ENCODE measurements around the gene SLC37A3. TPM values are rescaled to one million over a fixed set of nuclear protein-coding genes. Genes with fewer than 3 reads are reported as not detected.

The SLC37A3 gene
- total RNA-seq, 1 donor from 2014 or later, result 8.0 TPM

DNA sequence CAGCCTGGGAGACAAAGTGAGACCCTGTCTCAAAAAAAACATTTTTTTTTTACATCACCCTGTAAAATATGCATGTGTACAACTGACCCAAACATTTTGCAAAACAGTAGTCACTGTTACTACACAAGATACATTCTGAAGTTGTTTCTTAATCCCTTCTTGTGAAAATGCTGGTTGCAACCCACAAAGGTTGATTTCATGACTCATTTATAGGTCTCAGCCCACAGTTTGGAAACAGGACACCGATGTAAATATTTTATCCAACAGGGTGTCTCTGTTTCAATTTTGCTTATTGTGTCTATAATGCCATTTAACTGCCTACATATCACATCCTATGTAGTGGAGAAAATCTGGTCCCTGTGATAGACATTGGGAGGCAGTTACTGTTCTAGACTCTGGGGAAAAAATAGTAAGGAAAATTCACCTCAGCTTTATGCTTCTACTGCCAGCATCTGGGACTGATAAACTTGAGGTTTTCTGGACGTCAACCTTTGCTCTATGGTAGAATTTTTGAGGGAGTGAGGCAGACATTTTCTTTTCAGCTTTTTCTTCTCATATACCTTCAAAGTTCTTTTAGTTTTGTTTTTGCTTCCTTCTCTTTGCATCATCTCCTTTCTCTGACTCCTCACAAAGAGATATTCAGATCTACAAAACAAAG, 4.0 kb upstream of the SLC37A3 start:
- DNase-seq (ENCODE audit: low spot score) (no peak), ATAC-seq (no peak)

DNA sequence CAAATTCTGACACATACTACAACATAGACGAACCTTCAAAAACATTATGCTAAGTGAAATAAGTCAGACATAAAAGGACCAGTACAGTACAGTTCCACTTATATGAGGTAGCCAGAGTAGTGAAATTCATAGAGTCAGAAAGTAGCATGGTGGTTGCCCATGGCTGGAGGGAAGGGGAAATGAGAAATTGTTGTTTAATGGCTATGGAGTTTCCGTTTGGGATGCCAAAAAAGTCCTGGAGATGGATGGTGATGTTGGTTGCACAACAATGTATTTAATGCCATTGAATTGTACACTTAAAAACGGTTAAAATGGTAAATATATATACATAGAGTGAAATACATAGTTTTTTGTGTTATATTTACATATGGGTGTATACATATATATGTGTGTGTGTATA, 2.1 kb upstream of the SLC37A3 start:
- ATAC-seq (no peak), DNase-seq (ENCODE audit: low spot score) (no peak)

DNA sequence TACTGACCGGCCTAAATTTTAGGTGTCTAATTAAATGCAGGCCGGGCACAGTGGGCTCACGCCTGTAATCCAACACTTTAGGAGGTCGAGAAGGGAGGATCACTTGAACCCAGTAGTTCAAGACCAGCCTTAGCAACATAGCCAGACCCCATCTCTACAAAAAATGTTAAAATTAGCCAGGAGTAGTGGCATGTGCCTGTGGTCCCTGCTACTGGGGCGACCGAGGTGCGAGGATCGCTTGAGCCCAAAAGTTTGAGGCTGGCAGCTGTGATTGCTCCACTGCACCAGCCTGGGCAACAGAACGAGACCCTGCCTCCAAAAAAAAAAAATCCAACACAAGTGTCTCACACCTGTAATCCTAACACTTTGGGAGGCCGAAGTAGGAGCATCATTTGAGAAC, 491 bp upstream of the SLC37A3 start:
- no peak for DNase-seq (ENCODE audit: low spot score)
- ATAC-seq, result no peak

DNA sequence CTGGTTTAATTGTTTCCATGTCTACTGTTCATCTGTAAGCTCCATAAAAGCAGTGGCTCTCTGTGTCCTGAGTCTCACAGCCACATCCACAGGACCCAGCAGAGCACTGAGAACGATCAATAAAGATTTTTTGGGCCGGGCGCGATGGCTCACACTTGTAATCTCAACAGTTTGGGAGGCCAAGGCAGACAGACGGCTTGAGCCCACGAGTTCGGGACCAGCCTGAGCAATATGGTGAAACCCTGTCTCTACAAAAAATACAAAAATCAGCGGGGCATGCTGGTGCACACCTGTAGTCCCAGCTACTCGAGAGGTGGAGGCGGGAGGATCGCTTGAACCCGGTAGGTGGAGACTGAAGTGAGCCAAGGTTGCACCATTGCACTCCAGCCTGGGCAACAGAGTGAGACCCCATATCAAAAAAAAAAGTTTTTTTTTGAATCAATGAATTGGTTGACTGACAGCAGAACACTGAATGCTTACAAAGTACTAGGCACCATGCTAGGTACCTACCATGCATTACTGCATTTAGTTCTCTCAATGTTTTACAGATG, 4.5 kb downstream of the SLC37A3 start:
- DNase-seq (ENCODE audit: low spot score) (no peak), ATAC-seq (no peak)

DNA sequence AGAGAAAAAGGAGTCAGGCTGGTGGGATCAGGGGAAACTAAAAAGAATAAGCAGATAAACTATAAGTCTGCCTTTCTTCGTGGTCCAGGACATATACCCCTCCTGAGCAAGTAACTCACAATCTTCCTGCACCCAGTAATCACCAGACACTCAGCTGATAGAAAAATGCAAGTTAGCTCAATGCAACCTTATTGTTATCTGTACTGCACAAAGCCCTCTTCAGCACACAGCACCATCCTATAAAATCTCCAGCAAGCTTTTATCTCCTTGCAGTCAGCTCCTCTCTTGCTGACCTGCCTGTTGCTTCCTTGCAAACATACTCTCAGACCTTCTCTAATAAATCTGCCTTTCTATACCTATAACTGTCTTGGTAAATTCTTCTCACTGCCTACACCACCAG, 6.7 kb downstream of the SLC37A3 start:
- ATAC-seq (no peak), DNase-seq (ENCODE audit: low spot score) (no peak)

DNA sequence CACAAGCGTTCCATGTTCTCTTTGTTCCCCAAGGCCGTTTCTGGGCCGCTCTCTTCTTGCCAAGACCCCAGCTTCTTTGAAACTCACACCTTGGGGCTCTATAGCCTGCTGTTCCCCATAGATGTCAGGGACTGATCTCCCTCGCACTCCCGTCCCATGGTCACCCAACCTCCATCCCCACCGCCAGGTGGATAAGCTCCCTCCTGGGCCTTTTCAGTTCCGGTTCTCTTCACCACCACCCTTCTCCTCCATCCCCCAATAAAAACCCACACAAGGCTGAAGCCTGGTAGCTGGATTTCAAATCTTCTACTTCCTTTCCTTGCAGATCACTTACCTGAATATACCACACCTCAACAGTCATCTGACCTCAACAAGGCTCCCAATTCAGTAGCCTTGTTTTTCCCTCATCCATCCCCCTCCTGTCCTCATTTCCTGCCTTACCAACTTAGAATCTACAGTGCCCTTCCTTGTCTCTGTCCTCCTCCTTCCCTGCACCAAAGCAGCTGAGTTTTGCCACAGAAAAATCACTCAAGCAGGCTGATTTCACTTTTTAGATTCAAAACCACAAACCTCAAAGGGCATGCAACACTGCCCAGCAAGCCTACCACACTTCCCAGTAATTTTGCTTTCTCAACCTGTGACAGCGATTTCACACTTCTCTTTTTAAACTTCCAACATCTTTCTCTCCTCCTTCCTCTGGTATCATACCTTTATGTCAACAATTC, 7.7 kb downstream of the SLC37A3 start:
- ATAC-seq (no peak), DNase-seq (ENCODE audit: low spot score) (no peak)

DNA sequence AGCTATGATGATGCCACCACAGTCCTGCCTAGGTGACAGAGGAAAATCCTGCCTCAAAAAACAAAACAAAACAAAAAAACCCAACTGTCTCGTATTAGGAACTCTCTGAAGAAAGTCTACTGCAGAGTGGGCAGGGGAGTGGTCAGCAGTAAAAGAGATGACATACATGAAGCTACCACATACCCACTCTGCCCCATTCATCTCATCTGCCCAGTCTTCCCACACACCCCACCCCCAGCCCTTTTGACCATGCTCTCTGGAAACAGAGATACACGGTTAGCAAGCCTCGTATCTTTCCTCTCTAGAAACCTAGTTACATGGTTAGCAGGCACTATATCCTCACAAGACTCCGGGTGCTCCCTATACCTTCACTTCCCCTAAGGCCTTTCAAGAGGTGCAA, 8.3 kb downstream of the SLC37A3 start:
- ATAC-seq, result no peak
- no peak for DNase-seq (ENCODE audit: low spot score)

DNA sequence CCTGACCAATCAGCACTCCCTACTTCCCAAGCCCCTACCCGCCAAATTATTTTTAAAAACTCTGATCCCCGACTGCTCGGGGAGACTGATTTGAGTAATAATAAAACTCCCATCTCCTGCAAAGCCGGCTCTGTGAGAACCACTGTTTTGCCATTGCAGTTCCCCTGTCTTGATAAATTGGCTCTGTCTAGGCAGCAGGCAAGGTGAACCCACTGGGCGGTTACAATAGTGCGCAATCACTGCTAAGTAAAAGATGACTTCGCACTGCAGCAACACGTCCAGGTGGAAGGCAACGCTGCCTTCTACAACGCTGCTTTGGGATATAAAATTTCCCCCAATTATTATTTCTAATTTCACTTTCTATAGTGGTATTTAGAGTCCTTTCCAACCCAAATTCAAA, 8.9 kb downstream of the SLC37A3 start:
- DNase-seq (ENCODE audit: low spot score) (no peak), ATAC-seq (no peak)

DNA sequence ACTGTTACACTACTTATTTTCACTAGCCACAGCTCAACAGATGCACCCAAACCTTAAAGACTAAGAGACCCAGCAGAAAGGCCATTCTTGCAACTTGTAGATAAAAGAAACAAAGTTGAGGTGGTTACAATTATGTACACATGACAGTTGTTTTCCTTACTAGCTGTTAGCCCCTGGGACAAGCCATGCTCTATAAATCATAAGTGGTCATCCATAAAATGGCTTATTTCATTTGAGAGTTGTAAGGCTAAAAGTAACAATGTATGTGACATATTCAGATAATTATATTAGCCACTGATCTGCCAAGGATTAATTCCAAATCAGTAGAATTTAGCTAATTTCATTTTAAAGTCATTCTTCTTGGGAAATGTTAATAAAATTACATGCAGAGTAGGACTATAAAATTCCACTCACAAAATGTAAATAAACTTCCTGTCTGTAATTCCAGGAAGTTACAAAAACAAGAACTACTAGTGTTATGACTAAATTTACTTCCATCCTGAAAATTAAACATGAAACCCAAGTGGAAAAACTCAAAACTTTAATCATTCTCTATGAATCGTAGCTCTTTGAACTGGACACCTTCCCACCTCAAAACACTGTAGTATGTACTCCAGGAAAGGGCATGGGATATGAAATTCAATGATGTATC, 13.3 kb downstream of the SLC37A3 start:
- no peak for DNase-seq (ENCODE audit: low spot score)
- no peak for ATAC-seq

DNA sequence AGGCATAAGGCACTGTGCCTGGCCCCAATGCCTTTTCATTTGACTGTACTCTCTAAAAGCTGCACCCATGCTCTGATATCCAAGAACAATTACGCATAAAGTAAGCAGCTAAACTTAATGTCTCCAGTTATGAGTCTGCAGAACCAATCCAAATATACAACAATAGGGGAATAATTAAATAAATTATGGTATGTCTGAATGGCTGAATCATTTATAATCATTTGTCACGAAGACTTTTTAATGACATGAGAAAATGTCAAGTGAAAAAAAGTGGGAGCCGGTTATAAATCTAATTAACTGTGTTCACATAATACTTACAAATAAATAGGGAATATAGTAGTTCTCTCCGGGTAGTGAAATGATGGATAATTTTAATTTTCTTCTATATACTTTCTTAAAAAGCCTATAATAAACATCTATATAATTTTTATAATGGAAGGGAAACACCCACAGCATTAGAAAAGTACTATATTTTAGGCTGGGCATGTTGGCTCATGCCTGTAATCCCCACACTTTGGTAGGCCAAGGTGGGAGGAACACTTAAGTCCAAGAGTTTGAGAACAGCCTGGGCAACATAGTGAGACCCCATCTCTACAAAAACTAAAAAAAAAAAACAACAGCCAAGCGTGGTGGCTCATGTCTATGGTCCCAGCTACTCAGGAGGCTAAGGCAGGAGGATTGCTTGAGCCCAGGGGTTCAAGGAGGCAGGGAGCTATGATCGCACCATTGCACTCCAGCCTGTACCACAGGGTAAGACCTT, 14.2 kb downstream of the SLC37A3 start:
- no peak for DNase-seq (ENCODE audit: low spot score)
- no peak for ATAC-seq

DNA sequence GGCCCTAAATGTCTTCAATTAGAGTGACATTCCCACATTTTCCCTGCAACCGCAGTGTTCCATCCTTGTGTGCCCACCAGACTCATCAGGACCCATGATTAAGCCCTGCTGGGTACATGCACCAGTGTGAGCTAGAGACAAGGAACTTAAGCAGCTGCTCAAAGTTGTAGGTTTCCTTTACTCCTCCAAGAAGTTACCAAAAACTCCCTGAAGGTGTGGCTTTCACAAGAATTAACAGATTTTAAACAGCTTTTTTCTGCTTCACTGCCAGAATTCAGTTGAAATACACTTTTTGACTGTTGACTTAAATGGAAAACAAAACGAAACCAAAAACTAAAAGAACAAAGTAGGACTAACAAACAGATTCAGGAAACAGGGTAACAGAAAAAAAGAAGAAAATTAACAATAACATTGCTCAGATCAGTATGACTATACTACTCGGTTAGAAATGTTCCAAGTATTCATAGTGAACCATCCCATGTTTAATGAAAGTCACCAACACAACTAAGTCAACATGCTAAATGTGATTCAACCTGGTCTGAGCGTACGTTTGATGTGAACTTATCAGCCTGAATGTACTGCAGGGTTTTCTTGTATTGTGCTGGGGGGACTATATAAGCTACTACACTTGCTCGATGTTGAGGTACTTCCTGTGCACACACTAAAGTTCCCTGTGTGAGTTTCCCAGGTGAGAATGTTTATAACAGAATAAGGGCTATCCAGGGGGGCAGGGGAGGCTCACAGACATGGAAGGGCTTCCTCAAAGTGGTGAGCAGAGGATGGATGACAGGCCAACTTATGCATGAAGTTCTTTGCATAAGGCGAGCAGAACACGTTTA, 22.2 kb downstream of the SLC37A3 start:
- DNase-seq (ENCODE audit: low spot score), result no peak

DNA sequence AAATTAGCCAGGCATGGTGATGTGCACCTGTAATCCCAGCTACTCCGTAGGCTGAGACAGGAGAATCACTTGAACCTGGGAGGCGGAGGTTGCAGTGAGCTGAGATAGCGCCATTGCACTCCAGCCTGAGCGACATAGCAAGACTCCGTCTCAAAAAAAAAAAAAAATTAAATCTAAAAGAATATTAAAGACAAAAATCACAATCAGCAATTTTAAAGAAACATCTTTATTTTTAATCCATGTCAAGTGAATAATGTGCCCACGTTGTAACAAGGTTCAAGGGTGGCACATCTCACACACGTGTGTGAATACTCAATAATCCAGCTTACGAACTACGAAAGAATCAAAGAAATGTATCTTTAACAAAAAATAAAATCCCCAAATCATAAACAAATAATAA, 23.0 kb downstream of the SLC37A3 start:
- ATAC-seq (no peak), DNase-seq (ENCODE audit: low spot score) (no peak)

More for the DNA sequence above, 22.2 kb downstream of the SLC37A3 start:
- ATAC-seq, result no peak

DNA sequence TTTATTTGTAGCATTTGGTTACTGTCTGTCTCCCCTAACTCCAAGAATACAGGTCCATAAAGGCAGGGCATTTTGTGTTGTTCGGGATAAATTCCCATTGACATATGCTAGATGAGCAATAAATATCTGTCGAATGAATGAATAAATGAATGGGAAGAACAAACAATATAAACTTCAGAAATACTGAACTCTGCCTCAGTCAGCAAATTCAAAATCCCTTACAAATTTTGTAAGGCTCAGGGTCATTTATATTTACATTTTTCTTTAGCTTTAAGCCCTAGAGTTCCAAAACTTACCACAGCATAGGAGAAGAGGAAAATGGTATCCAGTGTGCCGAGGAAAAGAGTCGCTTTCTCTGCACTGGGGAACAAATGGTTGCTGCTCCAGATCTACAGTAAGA, 29.0 kb downstream of the SLC37A3 start:
- DNase-seq (ENCODE audit: low spot score) (no peak), ATAC-seq (no peak)

DNA sequence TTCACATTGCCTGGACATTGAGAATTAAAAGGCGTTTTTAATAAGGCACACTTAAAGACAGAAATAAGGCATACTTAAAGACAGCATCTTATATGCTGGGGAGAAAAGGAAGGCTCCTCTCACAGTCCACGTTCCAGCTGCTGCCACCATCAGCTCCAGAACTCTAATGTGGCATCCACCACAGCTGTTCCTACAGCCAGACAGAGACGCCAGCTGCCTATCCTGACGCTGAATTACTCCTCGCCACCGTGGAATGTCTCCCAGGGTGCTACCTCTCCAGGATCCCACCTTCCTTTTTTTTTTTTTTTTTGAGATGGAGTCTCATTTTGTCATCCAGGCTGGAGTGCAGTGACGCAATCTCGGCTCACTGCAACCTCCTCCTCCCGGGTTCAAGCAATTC, 30.8 kb downstream of the SLC37A3 start:
- DNase-seq (ENCODE audit: low spot score) (no peak), ATAC-seq (no peak)

DNA sequence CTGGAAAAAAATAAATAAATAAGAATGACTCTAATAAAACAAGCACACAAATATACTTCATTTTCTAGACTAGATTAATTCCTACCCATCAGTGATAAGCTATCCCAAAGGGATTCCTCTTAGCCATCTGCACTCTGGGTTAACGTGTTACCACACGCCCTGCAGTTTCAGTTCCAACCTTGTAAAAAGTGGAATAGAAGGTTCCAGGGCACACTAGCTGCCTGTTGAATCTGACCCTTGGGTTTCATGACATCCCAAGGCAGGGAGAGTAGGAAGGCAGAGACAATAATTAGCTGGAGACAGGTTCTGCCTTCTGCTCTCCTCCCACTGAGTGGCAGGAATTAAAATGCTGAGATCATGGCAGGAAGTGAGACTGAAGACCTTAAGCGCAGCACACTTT, 33.5 kb downstream of the SLC37A3 start:
- ATAC-seq (no peak), DNase-seq (ENCODE audit: low spot score) (no peak)

DNA sequence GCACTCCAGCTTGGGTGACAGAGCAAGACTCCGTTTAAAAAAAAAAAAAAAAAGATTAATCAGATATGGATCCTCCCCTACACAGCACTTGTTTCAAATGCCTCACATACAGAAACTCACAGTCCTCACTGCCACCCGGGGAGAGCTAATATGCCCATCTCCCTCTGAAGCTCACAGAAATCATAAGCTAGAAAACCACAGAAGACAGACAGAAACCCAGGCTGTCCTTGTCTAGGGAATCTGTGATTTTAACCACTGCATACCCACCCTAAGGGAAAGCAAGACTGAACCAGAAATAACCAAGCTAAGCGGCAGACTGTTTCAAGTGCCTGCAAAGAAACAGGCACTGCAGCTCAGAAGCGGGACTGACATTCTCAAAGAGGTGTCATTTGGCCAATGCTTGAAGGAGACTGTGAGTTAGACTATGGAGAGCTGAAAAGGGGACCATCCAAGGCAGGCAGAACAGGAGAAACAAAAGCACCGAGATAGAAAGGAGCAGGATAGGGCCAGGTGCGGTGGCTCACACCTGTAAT, 37.6 kb downstream of the SLC37A3 start:
- DNase-seq (ENCODE audit: low spot score) (no peak), ATAC-seq (no peak)

DNA sequence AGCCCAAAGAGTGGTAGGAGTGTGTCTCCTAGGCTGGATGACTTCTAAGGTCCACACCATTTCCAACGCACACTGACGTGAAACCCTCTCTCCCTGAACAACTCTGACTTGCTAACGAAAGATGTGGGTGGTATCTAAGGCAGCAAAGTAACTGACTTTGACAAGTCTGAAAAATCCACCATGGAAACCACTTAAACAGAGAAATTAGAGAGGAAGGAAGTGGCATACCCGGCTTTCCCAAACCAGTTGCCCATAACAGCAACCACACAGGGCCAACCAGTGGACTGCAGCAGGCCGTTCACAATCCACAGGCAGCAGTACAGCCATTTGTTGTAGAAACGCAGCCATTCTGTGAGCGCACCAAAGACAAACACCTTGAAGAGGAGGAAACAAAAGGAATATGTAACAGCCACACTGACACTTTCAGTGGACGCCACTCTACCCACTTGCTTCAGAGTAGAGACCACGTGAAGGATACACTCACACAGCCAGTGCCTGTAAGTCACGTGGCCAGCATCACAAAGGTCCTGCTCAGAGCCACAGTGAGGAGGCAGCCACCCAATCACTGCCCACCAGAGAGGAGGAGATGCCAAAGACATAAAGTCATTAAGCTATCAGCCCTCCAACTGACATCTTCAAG, 39.8 kb downstream of the SLC37A3 start:
- no peak for ATAC-seq
- DNase-seq (ENCODE audit: low spot score), result no peak

DNA sequence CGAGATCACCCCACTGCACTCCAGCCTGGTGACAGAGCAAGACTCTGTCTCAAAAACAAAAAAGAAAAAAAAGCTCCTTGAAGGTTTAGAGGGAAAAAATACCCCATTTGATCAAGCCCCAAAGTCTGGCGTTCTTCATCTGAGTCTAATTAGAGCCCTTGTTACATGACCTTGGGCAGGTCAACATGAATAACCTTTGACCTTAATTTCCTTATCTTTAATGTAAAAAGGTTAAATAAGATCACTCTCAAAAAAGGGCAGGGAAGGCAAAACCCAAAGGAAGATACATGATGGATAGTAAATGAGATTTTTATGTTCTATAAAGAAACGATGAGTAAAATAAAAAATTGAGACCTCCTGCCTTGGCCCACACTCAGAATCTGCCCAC, 40.3 kb downstream of the SLC37A3 start:
- DNase-seq (ENCODE audit: low spot score) (no peak), ATAC-seq (no peak)

DNA sequence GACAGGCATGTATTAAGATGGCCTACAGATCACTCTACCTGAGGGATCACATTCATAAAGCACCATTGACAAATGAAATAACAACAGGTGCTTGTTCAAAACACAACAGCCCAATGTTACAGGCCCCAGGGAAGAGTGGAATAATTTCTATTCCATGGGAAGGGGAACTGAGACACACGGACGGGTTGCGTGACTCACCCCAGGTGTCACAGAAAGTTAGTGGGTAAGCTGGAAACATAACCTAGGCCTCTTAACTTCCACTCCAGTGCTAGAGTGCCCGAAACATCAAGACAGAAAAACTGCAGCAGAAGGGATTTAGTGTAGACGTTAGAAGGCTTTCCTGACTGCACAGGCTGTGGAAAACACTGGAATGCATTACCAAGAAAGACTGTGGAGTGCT, 48.3 kb downstream of the SLC37A3 start:
- DNase-seq (ENCODE audit: low spot score), result no peak
- ATAC-seq, result no peak
